ENCODE measurements around the gene CROCC2. TPM values are rescaled to one million over a fixed set of nuclear protein-coding genes. Genes with fewer than 3 reads are reported as not detected.

CROCC2 gene
- not detected in 2 replicates for total RNA-seq

DNA sequence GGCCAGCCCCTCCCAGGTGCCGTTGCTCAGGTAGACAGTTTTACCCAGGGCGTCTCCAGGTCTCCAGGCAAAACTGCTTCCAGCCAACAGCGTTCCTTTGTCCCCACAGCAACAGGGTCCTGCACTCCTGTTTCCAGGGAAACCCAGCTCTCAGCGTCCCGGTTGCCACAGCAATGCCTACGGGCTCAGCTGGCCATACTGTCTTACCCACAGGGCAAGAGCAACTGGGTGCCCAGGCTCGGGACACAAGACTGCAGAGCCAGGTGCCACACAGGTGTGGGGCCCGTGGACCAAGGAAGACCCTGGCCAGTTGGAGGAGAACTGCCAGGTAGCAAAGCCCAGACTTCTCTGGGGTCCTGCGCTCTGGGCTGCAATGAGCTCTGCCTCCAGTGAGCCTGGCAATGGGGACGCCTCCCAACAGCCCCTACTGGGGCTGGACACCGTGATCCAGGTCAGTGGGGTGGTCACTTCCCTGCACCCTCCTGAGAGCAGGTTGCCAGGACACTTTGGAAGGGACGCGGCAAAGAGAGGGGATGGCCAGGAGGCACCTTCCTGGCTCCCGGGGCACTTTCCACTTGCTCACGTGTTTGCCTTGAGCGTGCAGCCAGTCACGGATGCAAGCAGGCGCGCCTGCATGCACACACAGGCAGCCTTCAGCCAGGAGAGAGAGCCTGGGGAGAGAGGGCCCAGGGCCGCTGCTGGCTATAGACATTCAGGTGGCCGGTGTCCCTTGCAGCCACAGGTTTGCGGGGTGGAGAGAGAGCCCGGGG is at the start of gene CROCC2:
TSS of gene CROCC2 (plus strand) at position 196 of the 770 bp plus-strand sequence. CDS start at position 374, 178 bp downstream.
- no peak for DNase-seq (ENCODE audit: extremely low read depth, low read depth, low spot score)

DNA sequence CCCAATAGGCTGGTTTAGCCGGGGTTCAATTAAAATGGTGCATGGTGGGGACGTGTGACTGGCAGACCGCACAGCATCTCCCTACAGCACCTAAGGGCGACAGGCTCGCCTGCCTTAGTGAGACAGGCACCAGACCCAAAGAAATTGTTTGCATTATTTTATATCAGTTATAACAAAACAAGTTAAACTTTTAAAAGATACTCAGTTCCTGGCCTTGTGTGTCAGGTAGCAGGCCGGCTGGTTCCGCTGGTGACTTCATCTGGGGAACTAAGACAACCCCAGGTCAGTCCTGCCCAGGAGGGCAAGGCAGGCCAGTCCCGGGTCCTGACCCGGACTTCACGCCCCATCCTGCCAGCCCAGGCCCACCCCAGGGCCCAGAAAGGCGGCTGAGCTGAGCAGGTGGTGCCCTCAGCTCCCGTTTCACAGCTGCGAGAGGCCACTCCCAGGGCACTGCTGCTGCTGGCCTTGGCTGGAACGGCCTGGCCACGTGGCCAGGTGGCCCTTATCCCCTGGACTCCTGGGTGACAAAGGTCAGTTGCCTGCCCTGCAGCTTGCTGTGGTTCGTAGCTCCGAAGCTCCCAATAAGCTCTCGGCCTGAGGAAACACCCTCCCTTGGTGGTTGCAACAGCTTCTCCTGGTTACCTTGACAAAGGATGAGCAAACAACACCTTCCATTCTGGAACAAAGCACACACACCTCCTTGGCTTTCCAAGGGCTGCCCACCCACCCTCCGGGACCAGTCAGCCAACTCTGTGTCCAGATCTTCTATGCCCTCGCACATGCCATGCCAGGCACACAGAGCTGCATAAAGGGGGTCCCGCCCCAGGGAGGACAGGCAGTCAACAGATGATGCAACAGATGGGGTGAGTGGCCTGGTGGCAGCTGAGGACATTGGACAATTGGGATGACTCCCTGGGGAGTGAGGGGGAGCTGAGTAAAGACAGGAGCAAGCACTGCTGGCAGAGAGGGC is 48.8 kb upstream of the CROCC2 start:
- DNase-seq (ENCODE audit: extremely low read depth, low read depth, low spot score), result no peak

DNA sequence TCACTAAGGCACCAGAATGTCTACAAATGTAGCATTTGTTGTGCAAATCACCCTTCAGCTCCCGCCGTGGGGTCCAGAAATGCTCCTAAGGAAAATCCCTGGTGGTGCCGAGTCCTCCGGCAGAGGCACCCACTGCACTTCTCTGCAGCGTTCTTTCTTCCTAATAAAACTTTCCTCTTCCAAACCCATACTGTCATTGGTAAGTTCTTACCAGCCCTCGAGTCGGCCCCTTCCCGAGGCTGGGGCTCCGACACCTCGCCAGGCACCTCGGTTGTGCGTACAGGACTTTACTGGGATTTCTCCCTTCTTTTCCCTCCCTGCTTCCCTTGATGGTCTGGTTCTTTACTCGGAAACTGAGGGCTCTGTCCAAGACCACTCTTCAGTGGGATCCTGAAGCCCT is 47.8 kb upstream of the CROCC2 start:
- DNase-seq (ENCODE audit: extremely low read depth, low read depth, low spot score), result no peak

DNA sequence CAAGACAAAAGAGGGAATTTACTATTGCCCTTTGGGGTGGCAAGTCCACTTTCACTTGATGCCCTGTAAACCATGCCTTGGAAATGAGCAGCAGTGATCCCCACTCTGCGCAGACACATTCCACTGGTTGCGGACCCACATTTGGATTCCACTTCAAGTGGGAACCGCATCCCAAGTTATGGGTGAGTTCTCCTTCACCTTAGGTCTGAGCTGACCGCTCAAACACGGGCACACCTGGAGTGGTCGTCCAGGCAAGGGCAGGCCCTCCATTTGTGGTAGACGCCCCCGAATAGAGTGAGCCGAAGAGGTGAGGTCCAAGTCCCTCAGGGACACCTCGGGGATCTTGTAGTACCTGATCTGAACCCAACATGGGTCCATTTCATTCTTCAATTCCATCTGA is 47.3 kb upstream of the CROCC2 start:
- no peak for DNase-seq (ENCODE audit: extremely low read depth, low read depth, low spot score)

DNA sequence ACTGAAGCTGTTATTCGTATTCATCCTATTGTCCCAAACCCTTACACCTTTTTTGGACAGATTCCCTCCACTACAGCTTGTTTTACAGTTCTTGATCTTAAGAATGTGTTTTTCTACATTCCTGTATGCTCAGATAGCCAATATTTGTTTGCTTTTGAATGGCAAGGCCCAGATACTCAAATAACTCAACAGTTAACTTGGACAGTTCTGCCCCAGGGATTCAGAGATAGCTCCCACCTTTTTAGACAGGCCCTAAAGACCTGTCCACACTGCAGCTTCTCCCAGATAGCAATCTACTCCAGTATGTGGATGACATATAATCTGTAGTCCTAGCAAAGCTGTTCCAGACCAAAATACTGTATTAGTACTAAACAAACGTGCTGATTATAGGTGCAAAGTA is 44.6 kb upstream of the CROCC2 start:
- no peak for DNase-seq (ENCODE audit: extremely low read depth, low read depth, low spot score)

DNA sequence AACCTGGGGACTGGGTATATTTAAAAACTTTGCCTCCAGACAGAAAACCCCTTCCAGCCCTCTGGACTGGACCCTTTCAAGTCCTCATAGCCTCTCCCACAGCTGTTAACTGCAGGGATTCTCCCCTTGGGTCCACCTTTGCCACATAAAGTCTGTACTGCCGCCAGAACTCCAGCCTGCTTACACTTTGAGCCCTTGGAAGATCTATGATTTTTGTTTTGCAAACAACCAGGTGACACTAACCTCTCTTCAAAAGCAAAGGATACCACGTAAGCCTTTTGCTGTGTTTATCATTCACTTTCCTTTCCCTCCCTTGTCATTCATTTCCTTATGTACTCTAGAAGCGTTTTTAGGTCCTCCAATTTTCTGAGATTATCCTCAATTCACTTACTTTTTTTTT is 41.7 kb upstream of the CROCC2 start:
- DNase-seq (ENCODE audit: extremely low read depth, low read depth, low spot score), result no peak

DNA sequence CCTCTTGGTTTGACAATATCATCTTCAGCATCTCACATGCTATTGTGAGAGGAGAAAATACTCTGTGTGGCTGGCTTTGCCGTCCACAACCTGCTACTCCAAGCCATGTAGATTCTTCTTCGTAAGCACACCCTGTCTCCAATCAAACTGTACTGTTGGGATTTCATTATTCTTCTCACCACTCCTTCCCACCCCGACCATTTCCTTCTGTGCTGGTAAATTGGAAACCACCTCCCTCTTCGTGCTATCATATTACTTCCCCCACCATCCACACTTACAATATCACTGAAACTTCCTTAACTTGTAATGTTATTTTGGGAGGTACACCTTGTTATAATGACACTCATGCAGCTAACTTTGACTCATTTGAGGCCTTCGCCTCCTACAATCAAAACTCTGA is 40.7 kb upstream of the CROCC2 start:
- no peak for DNase-seq (ENCODE audit: extremely low read depth, low read depth, low spot score)

DNA sequence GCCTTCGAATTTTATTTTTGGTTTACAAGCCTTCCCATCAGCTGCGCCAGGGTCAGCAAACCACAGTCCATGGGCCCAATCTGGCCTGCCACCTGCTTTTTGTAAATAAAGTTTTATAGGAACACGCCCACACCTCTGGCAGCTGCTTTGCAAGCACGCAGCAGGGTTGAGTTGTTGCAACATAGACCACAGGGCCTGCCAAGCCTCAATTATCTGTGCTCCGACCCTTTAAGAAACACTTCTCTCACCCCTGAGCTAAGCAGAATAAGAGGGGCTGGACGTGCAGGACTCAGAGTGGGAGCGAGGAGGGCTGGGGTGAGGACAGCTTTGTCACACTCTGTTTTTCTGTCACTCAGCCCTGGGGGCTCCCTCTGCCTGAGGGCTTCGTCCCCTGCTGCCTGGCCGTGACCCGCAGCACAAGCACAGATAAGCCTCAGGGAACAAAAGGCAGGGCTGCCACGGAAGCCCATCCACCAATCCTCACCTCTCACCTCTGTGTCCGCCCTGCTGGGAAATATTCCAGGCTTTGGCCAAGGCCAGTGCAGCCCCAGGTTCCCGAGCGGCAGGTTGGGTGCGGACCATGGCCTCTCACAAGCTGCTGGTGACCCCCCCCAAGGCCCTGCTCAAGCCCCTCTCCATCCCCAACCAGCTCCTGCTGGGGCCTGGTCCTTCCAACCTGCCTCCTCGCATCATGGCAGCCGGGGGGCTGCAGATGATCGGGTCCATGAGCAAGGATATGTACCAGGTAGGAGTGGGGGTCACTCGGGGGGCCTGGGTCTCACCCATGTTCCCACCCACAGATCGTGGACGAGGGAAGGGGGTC is 37.6 kb upstream of the CROCC2 start, which contains the start of gene AGXT:
TSS of gene AGXT (plus strand) at position 539 of the 823 bp plus-strand sequence. CDS start at position 581, 42 bp downstream.
- no peak for DNase-seq (ENCODE audit: extremely low read depth, low read depth, low spot score)

DNA sequence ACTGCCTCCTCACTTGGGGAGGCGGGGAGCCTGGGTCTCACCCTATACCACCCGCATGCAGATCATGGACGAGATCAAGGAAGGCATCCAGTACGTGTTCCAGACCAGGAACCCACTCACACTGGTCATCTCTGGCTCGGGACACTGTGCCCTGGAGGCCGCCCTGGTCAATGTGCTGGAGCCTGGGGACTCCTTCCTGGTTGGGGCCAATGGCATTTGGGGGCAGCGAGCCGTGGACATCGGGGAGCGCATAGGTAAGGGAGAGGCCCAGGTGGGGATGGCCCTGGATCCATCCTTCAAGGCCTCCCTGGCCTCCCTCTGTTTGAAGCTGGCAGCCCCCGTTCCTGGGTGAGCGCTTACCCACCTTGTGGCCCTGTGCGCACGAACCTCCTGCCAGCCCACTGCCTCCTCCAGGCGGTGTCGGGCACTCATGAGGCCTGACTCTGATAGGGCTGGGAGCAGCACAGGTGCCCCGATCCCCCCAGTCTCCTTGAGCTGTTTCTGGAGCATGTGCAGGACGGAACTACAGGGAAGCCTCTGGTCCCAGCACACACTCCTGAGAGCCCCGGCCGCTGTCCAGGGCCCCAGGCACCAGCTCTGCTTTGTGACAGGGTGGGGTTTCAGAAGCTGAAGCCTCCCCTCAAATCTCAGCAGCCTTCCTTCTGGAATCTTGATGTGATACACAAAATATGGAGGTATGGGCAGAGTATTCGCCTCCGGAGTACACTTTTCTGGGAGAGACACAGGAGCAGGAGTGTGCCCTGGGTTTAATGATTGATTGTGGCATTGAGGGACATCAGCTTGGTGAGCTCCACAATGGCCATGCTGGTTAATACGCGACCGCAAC is 36.8 kb upstream of the CROCC2 start:
- DNase-seq (ENCODE audit: extremely low read depth, low read depth, low spot score), result no peak

DNA sequence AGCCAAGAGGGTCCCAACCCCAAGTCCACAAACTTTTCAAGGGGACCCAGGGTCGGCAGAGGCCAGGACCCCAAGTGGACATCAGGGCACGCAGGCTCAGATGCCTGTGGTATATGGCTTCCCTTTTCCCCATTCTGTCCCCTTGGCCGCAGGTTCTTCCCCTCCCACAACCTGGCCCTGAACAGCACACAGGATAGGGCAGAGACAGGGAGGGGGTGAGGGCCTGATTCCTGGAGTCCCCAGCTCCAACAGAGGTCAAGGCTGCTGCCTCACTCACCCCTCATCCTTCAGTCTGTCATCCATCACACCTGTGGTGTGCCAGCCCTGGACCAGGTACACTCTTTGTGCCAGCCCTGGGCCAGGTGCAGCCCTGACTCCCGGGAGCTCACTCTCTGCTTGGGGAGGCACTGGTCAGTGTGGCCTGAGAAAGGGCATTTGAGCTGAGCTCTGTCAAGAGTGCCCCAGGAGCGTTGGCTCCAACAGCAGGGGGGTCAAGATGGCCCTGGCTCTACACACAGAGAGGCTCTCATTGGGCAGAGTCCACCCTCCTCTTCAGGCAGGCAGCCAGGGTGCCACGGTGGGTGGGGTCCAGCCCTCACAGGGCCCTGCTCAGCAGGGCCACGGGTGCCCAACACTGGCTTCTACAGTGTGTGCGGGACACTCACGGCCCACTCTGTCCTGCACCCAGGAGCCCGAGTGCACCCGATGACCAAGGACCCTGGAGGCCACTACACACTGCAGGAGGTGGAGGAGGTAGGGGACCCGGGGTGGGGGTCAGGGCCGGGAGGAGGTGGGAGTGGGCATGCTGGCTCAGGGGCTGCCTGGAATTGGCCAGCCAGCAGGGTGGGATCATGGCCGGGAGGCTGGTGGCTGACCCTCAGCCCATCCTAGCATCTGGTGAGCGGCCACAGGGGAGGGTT is 35.9 kb upstream of the CROCC2 start:
- DNase-seq (ENCODE audit: extremely low read depth, low read depth, low spot score), result no peak

DNA sequence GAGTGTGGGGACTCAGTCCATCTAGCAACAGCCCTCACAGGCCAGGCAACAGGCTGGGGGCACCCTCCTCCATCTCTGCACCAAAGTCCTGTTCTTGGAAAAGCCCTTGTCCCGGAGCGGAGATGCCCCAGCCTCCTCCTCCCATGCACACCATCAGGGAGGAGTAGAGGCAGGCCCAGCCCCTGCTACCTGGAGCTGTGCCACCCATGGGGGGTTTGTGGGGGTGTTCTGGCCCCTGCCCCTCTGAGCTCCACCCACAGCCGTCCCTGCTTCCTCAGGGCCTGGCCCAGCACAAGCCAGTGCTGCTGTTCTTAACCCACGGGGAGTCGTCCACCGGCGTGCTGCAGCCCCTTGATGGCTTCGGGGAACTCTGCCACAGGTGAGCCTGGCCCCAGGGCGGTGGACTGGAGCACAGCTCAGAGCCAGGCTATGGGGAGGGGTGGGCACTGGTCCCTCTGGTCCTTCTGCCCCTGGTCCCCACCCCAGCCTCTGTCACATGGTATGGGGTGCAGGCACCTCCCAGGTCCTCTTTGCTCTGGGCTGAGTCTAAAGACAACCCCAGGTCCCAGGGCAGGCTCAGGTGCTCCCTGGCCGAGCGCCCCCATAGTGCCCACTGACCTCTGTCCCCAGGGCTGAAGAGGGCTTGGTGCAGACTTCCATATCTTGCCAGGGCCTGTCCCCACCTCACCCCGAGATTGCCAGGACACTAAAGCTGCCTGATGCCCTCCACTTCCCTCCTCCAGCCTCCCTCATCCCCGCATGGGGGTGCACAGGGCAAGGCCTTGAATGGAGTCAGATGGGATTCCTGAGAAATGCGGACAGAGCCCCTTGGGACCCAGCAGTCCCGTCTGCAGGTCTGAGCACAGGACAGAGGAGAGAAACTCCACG is 34.8 kb upstream of the CROCC2 start:
- DNase-seq (ENCODE audit: extremely low read depth, low read depth, low spot score), result no peak

DNA sequence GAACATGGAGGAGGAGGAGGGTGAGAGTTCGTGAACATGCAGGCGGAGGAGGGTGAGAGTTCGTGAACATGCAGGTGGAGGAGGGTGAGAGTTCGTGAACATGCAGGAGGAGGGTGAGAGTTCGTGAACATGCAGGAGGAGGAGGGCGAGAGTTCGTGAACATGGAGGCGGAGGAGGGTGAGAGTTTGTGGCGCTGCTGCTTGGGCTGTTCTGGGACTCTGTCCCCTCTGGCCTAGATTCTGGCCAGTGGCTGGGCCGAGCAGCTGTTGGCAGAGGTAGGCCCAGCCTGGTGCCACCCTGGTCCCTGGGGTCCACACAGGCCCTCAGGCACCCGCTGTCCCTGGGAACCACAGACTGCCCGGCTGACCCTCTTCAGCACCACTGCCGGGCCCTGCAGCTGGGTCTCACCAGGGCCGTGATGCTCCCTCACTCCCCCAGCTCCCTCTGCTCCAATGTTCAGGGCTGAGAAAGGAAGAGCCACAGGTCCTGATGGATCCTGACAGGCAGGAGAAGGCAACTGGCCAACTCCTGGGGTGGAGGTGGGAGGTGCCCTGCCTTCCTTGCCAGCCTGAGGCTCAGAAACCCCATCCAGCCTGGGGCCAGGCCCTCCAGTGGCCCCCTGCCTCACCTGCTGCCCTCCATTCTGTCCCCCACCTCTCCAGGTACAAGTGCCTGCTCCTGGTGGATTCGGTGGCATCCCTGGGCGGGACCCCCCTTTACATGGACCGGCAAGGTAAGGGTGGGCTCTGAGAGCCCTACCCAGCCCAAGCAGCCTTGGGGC is 33.6 kb upstream of the CROCC2 start:
- no peak for DNase-seq (ENCODE audit: extremely low read depth, low read depth, low spot score)

DNA sequence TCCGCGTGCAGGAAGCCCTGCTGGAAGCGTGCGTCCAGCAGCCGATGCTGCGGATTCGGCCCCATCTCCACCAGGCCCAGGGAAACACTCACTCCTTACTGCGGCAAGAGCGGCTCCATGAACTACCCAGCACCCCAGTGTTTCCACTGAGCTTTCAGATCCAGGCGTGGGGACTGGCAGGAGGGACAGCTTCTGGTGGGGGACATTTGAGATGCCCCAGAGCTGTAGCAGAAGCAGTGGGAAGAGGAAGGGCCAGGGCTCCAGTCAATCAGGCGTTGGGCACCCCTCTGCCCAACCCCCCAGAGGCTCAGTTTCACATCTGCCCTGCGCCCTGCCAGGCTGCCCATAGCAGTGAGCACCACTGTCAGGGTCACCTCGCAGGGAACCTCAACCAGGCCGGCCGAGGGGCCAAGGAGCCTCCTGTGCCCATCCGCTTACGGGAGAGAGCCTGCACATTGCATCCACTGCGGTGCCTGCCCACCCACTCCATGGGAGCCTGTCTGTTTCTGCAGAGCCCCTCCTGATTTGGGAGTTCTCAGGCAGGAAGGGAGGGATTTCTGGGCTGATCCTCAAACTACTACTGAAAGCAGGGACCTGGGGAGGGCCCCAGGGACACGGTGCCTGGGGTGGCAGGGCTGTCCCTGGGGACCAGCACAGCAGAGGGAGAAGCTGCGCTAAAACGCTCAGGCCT is 32.9 kb upstream of the CROCC2 start:
- DNase-seq (ENCODE audit: extremely low read depth, low read depth, low spot score), result no peak

DNA sequence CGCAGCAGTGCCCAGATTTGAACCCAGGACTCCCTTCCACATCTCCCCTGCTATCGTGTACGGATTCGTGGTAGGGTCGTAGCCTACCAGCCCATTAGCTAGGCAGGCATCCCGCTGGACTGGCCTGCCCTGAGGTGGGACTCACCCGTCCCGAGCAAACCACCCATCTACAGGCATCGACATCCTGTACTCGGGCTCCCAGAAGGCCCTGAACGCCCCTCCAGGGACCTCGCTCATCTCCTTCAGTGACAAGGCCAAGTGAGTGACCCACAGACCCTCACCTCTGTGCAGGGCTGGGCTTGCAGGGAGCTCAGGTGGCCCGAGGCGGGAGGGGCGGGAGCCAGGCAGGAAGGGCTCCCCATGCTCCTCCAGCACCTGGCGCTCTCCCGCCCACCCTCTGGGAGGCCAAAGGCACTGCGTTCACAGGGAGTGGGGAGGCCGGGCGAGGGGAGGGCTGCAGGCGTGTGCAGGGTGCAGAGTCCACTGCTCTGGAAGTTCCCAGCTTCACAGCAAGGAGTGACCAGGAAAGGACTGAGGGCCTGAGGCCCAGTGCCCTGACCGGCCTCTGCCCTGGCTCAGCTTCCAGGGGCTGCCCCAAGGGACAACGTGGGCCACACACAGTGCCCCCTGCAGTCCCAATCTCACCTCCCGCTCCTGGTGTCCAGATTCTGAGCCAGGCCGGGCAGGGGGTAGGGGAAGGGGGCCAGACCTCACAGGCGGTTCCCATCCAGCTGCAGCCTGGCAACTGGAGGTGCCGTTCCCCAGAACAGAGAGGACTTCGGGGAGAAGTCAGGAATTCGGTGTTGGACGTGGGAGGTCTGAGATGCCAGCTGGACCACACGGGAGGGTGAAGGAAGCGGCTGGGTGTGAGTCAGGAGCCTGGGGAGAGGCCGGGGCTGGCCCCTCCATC is 32.1 kb upstream of the CROCC2 start:
- no peak for DNase-seq (ENCODE audit: extremely low read depth, low read depth, low spot score)

DNA sequence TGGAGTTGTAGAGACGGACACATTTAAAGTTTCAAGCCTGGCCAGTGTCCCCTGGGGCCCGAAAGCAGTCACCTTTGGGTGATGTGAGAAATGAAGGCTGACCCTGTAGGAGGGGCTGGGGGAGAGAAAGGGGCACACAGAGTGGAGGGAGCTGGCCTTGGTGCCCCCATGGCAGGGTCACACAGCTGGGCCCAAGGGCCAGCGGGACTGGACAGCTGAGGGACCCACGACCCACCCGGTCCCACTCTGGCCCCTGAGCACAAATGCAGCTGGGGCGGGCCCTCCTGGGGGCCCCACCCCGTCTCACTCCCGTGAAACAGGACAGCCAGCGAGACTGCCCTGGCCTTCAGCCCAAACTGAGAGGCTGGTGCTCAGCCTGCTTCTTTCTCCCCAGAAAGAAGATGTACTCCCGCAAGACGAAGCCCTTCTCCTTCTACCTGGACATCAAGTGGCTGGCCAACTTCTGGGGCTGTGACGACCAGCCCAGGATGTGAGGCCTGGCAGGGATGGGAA is 31.4 kb upstream of the CROCC2 start:
- no peak for DNase-seq (ENCODE audit: extremely low read depth, low read depth, low spot score)
